PFSK-1 (cell line): ENCODE data around the gene FRMD4B.

Experiments
- FOXP2 ChIP-seq: optimal IDR thresholded peaks from 2 replicates; pipeline ENCODE3; 2011; ENCODE audit warnings: borderline replicate concordance, control low read depth, inconsistent platforms; ENCODE audit not compliant: insufficient read depth; ENCODE audit errors: extremely low read length, extremely low read depth
- POLR2AphosphoS5 ChIP-seq: IDR thresholded peaks from 2 replicates; pipeline ENCODE4 v1.6.1; 2012; ENCODE audit warnings: low read depth, mild to moderate bottlenecking, control low read depth, low read length, moderate library complexity
- SIN3A ChIP-seq: IDR thresholded peaks from 2 replicates; pipeline ENCODE4 v1.6.1; 2012; ENCODE audit warnings: mild to moderate bottlenecking, low read length, moderate library complexity, borderline replicate concordance; ENCODE audit not compliant: insufficient read depth
- TAF1 ChIP-seq: IDR thresholded peaks from 2 replicates; pipeline ENCODE4 v1.6.1; 2012; ENCODE audit warnings: low read length, control low read depth, borderline replicate concordance; ENCODE audit not compliant: insufficient read depth
- TF ChIP-seq, protein P1 (sequence below), 2 experiments: IDR thresholded peaks; 2 replicates each; pipeline versions ENCODE4 v1.6.1 to v1.8.0; 2011 to 2012; ENCODE audit warnings: low read depth in 2 of 2, low read length in 2 of 2, control low read depth in 1 of 2, inconsistent platforms in 1 of 2, mild to moderate bottlenecking in 1 of 2, moderate library complexity in 1 of 2; ENCODE audit not compliant: insufficient read depth in 1 of 2

The FRMD4B gene

GRCh38 chr3:69299344-69299743 is 86.5 kb downstream of the FRMD4B start:
- no peak for TF ChIP-seq SIN3A
- TF ChIP-seq TAF1: no peak
- TF ChIP-seq POLR2AphosphoS5: no peak
- TF ChIP-seq, protein P1, sequence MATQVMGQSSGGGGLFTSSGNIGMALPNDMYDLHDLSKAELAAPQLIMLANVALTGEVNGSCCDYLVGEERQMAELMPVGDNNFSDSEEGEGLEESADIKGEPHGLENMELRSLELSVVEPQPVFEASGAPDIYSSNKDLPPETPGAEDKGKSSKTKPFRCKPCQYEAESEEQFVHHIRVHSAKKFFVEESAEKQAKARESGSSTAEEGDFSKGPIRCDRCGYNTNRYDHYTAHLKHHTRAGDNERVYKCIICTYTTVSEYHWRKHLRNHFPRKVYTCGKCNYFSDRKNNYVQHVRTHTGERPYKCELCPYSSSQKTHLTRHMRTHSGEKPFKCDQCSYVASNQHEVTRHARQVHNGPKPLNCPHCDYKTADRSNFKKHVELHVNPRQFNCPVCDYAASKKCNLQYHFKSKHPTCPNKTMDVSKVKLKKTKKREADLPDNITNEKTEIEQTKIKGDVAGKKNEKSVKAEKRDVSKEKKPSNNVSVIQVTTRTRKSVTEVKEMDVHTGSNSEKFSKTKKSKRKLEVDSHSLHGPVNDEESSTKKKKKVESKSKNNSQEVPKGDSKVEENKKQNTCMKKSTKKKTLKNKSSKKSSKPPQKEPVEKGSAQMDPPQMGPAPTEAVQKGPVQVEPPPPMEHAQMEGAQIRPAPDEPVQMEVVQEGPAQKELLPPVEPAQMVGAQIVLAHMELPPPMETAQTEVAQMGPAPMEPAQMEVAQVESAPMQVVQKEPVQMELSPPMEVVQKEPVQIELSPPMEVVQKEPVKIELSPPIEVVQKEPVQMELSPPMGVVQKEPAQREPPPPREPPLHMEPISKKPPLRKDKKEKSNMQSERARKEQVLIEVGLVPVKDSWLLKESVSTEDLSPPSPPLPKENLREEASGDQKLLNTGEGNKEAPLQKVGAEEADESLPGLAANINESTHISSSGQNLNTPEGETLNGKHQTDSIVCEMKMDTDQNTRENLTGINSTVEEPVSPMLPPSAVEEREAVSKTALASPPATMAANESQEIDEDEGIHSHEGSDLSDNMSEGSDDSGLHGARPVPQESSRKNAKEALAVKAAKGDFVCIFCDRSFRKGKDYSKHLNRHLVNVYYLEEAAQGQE (IDR thresholded peaks at IDR 0.05; ENCODE audit: insufficient read depth in 1 of 2, low read depth in 2 of 2, low read length in 2 of 2): no peak
- no peak for TF ChIP-seq FOXP2

GRCh38 chr3:69297501-69297900 is 88.4 kb downstream of the FRMD4B start:
- TF ChIP-seq, protein P1 (IDR thresholded peaks at IDR 0.05; ENCODE audit: insufficient read depth in 1 of 2, low read depth in 2 of 2, low read length in 2 of 2): no peak
- no peak for TF ChIP-seq FOXP2
- no peak for TF ChIP-seq POLR2AphosphoS5
- TF ChIP-seq SIN3A: no peak
- TF ChIP-seq TAF1: no peak

- no peak for TF ChIP-seq TAF1
- TF ChIP-seq SIN3A: no peak
- TF ChIP-seq, protein P1 (IDR thresholded peaks at IDR 0.05; ENCODE audit: insufficient read depth in 1 of 2, low read depth in 2 of 2, low read length in 2 of 2): no peak
- TF ChIP-seq POLR2AphosphoS5: no peak
- no peak for TF ChIP-seq FOXP2
Observed at GRCh38 chr3:69296995-69297394, 88.9 kb downstream of the FRMD4B start.

GRCh38 chr3:69294014-69294766 is 91.7 kb downstream of the FRMD4B start:
- TF ChIP-seq TAF1: no peak
- TF ChIP-seq, protein P1 (IDR thresholded peaks at IDR 0.05; ENCODE audit: insufficient read depth in 1 of 2, low read depth in 2 of 2, low read length in 2 of 2): no peak
- no peak for TF ChIP-seq SIN3A
- no peak for TF ChIP-seq POLR2AphosphoS5
- no peak for TF ChIP-seq FOXP2
